GM12878 (cell line): Measurements from ENCODE around the gene DOCK7. TPM values are rescaled to one million over a fixed set of nuclear protein-coding genes. Genes with fewer than 3 reads are reported as not detected.

Experiments used
- ATAC-seq: fragments of 200-7000 bp; cut with Tn5 transposase; 3 replicates; pipeline ENCODE4 v1.9.1; 2020; ENCODE audit warnings: mild to moderate bottlenecking, moderate library complexity
- BruUV-seq: library from RNA; stranded (reverse); fragments of 400-500 nt; replicated peaks from 2 replicates; lab custom pipeline; 2021; lab: Mats Ljungman, UMichigan
- CTCF ChIA-PET: fragments of 300-600 bp; sonication (Branson Sonifier 250); formaldehyde crosslinking; extraction: SDS; loops from one replicate; lab custom pipeline; 2021; ENCODE audit warnings: inconsistent platforms; lab: Yijun Ruan, JAX
- POLR2A ChIA-PET: fragments of 350-600 bp; formaldehyde crosslinking; extraction: SDS; loops from one replicate; lab custom pipeline; 2021; ENCODE audit warnings: inconsistent platforms; lab: Charles Lee
- RAD21 ChIA-PET: fragments of 300-600 bp; sonication (Branson Sonifier 250); formaldehyde crosslinking; loops from one replicate; lab custom pipeline; 2023; ENCODE audit warnings: antibody characterized with exemption; ENCODE audit not compliant: unreplicated experiment; lab: Charles Lee
- SMC1A ChIA-PET: fragments of 300-600 bp; sonication (Branson Sonifier 250); formaldehyde crosslinking; loops from one replicate; lab custom pipeline; 2023; ENCODE audit not compliant: unreplicated experiment, uncharacterized antibody; lab: Charles Lee
- DNase-seq: peaks from one replicate; pipeline ENCODE4 v3.0.0-alpha.2; 2011; ENCODE audit warnings: low read depth, low spot score
- FAIRE-seq: peaks from 3 replicates; lab custom pipeline; 2011; peaks lifted over from hg19 to GRCh38; lab: Jason Lieb, UNC
- H2AFZ ChIP-seq: 2 replicates; pipeline ENCODE4 v1.6.0; 2011; ENCODE audit warnings: low read depth, low read length, control low read depth; ENCODE audit not compliant: control insufficient read depth
- H3K27ac ChIP-seq: 2 replicates; pipeline ENCODE4 v1.5.1; 2011; ENCODE audit warnings: control low read depth; ENCODE audit not compliant: control insufficient read depth, insufficient read depth
- H3K27me3 ChIP-seq, 2 experiments: replicated peaks in 1 of 2; 2 replicates each; pipeline versions ENCODE4 v1.6.0 to v1.6.1; 2011; ENCODE audit warnings: low read length in 1 of 2; ENCODE audit not compliant: control insufficient read depth in 2 of 2, insufficient read depth in 2 of 2
- H3K36me3 ChIP-seq, 2 experiments: 2 replicates each; pipeline ENCODE4 v1.5.1; 2011; ENCODE audit warnings: low read length in 1 of 2; ENCODE audit not compliant: control insufficient read depth in 2 of 2, insufficient read depth in 2 of 2
- H3K4me1 ChIP-seq: 2 replicates; pipeline ENCODE4 v1.6.1; 2011; ENCODE audit warnings: mild to moderate bottlenecking, low read length, moderate library complexity, mixed read lengths; ENCODE audit not compliant: control insufficient read depth, insufficient read depth
- H3K4me2 ChIP-seq: 2 replicates; pipeline ENCODE4 v1.6.0; 2011; ENCODE audit warnings: control low read depth; ENCODE audit not compliant: control insufficient read depth, insufficient read depth
- H3K4me3 ChIP-seq: fragments of 200-600 bp; sonication (generic); 2 replicates; pipeline ENCODE4 v1.5.1; 2016
- H3K79me2 ChIP-seq: 2 replicates; pipeline ENCODE4 v1.6.0; 2011; ENCODE audit warnings: low read length; ENCODE audit not compliant: control insufficient read depth, insufficient read depth
- H3K9ac ChIP-seq: 2 replicates; pipeline ENCODE4 v1.8.0; 2011; ENCODE audit warnings: low read length, control low read depth, mixed read lengths; ENCODE audit not compliant: control insufficient read depth, insufficient read depth
- H3K9me3 ChIP-seq: replicated peaks from 3 replicates; pipeline ENCODE4 v1.5.1; 2011; ENCODE audit warnings: mild to moderate bottlenecking, low read length; ENCODE audit not compliant: control insufficient read depth, insufficient read depth
- H4K20me1 ChIP-seq: 2 replicates; pipeline ENCODE4 v1.6.0; 2011; ENCODE audit not compliant: control insufficient read depth, insufficient read depth
- CBX5 ChIP-seq: sonication (generic); IDR thresholded peaks from 2 replicates; pipeline ENCODE4 v1.6.1; 2016; ENCODE audit warnings: low read depth, moderate library complexity, mild to moderate bottlenecking, inconsistent platforms
- CHD4 ChIP-seq: fragments of 200-600 bp; sonication (generic); IDR thresholded peaks from 2 replicates; pipeline ENCODE4 v1.6.1; 2016; ENCODE audit warnings: mild to moderate bottlenecking
- CREB1 ChIP-seq: IDR thresholded peaks from 2 replicates; pipeline ENCODE4 v1.6.1; 2012; ENCODE audit warnings: low read depth, mild to moderate bottlenecking, inconsistent platforms
- DPF2 ChIP-seq: fragments of 450-650 bp; IDR thresholded peaks from 2 replicates; pipeline ENCODE4 v1.6.1; 2017; ENCODE audit warnings: mild to moderate bottlenecking
- ETV6 ChIP-seq, 2 experiments: fragments of 450-650 bp in 1 of 2; IDR thresholded peaks in 1 of 2; conservative IDR thresholded peaks in 1 of 2; 2 replicates each; pipeline ENCODE4 v1.6.1; 2014; ENCODE audit warnings: antibody characterized with exemption in 1 of 2, borderline replicate concordance in 1 of 2, low read depth in 1 of 2, mild to moderate bottlenecking in 1 of 2, moderate library complexity in 1 of 2
- FOXK2 ChIP-seq: fragments of 450-650 bp; IDR thresholded peaks from 2 replicates; pipeline ENCODE4 v1.6.1; 2017; ENCODE audit warnings: mild to moderate bottlenecking, moderate library complexity
- HDAC2 ChIP-seq: fragments of 200-600 bp; sonication (generic); IDR thresholded peaks from 2 replicates; pipeline ENCODE4 v1.6.1; 2017
- NR2C1 ChIP-seq: fragments of 450-650 bp; IDR thresholded peaks from 2 replicates; pipeline ENCODE4 v1.6.1; 2017; ENCODE audit warnings: antibody characterized with exemption, mild to moderate bottlenecking, moderate library complexity
- SMARCA5 ChIP-seq: fragments of 450-650 bp; IDR thresholded peaks from 2 replicates; pipeline ENCODE4 v1.6.1; 2017; ENCODE audit warnings: mild to moderate bottlenecking
- WGBS: methylation state at CpG from one replicate; pipeline ENCODE4 v1.1.6; 2016; ENCODE audit warnings: low lambda C conversion rate; ENCODE audit not compliant: insufficient replicate concordance, insufficient coverage; ENCODE audit errors: missing lambda C conversion rate; 5-methylcytosine and 5-hydroxymethylcytosine counted together
- in situ Hi-C: fragments of 300-500 bp; cut with MboI; formaldehyde crosslinking; loops from 9 replicates; pipeline ENCODE4 v1.14.3; 2018; ENCODE audit warnings: mixed read lengths
- intact Hi-C: fragments of 100-400 bp; cut with micrococcal nuclease; formaldehyde crosslinking; loops from one replicate; pipeline ENCODE4 v1.14.2; 2022; ENCODE audit not compliant: unreplicated experiment
- polyA plus RNA-seq, 11 experiments: library from polyadenylated mRNA; depleted of rRNA in 4 of 11; unstranded in 6 of 11; stranded (reverse) in 5 of 11; fragments of >200 nt; fragmentation: Nextera tagmentation in 4 of 11; fragmentation: Illumina TruSeq in 1 of 11; extraction: Ambion mirVana in 4 of 11; extraction: Trizol in 1 of 11; gene quantifications; 1 replicate in 1 of 11; 2 replicates in 10 of 11; pipeline versions ENCODE4 v1.2.1 to v1.2.3, GENCODE V29; 2011 to 2016; ENCODE audit warnings: inconsistent platforms in 2 of 11, missing spikeins in 2 of 11, low read depth in 1 of 11
- total RNA-seq, 4 experiments: library from RNA; depleted of rRNA in 3 of 4; stranded (reverse); fragments of >200 nt in 3 of 4; fragmentation: Illumina TruSeq in 1 of 4; extraction: Trizol in 1 of 4; gene quantifications; 2 replicates each; pipeline versions ENCODE4 v1.2.1 to v1.2.3, GENCODE V29; 2013 to 2021
- TF ChIP-seq, protein P1 (sequence below): fragments of 450-650 bp; IDR thresholded peaks from 2 replicates; pipeline ENCODE4 v1.6.1; 2017; ENCODE audit warnings: antibody characterized with exemption, mild to moderate bottlenecking, moderate library complexity
- TF ChIP-seq, protein P2 (sequence below): IDR thresholded peaks from 2 replicates; pipeline ENCODE4 v1.6.1; 2012; ENCODE audit warnings: low read depth, low read length, improper control_type of control experiment
- TF ChIP-seq, protein P3 (sequence below): fragments of 450-650 bp; formaldehyde crosslinking; IDR thresholded peaks from 2 replicates; pipeline ENCODE4 v1.5.0; 2022; ENCODE audit warnings: mild to moderate bottlenecking, missing genetic modification characterization

The DOCK7 gene
- total and polyA plus RNA-seq, 10 of the 15 experiments (the other 5 are each of a cell fraction or from before 2014, with no cell fraction given), result 4.8 to 34.6 (median 26.9) TPM

DNA sequence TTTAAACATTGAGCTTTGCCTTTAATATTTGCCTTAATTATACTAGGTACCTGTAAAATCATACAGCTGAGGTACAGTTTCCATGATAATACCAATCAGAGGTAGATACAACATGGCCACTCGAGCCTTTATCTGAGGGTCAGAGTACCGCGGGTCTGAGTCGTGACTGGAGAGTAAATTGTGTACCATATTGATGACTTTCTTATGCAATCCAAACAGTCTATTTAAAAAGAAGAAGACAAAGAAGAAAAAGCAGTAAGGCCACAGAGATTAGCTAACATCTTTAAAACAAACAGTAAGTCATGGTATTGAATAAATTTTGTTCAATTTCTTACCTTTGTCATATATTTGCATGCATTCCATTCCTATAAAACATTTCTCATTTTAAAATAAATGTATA lies 159.0 kb downstream of the DOCK7 start:
- ChIA-PET RAD21 (no interaction called here), POLR2A (no interaction called here), CTCF (interaction anchor here (1.1 to 3.2 kb wide), 5 partner anchors 11 to 217 kb away, joined by 3 to 18 read pairs (median 4); no protein-coding TSS in a partner anchor), SMC1A (interaction anchor here (1.1 to 3.2 kb wide), 5 partner anchors 11 to 217 kb away, joined by 3 to 21 read pairs (median 3); no protein-coding TSS in a partner anchor)
- FAIRE-seq (no peak), ATAC-seq (no peak), DNase-seq (no peak)
- no peak overlapping the region for H2AFZ ChIP-seq
- in situ Hi-C loops, result no loop called here
- H4K20me1 ChIP-seq, result no peaks in the 10 kb centered on the region
- no TSS peak for BruUV-seq
- no peaks in the 10 kb centered on the region for H3K4me1 ChIP-seq
- no peak overlapping the region for H3K27ac ChIP-seq
- no peak overlapping the region for H3K9ac ChIP-seq
- H3K4me3 ChIP-seq, result no peak overlapping the region
- H3K4me2 ChIP-seq, result no peak overlapping the region
- H3K36me3 ChIP-seq, result no peaks in the 10 kb centered on the region; a peak in 2 of 4 replicates
- H3K79me2 ChIP-seq, result no peaks in the 10 kb centered on the region
- no peaks in the 10 kb centered on the region for H3K9me3 ChIP-seq
- TF ChIP-seq HDAC2 (no peak), CREB1 (no peak), SMARCA5 (no peak), CHD4 (no peak), CBX5 (no peak), NR2C1 (no peak), DPF2 (no peak), FOXK2 (no peak), ETV6 (conservative IDR thresholded peaks at IDR 0.05 in 1 of 2, IDR thresholded peaks at IDR 0.05 in 1 of 2; ENCODE audit: borderline replicate concordance in 1 of 2, low read depth in 1 of 2) (no peak)
- TF ChIP-seq, protein P1, sequence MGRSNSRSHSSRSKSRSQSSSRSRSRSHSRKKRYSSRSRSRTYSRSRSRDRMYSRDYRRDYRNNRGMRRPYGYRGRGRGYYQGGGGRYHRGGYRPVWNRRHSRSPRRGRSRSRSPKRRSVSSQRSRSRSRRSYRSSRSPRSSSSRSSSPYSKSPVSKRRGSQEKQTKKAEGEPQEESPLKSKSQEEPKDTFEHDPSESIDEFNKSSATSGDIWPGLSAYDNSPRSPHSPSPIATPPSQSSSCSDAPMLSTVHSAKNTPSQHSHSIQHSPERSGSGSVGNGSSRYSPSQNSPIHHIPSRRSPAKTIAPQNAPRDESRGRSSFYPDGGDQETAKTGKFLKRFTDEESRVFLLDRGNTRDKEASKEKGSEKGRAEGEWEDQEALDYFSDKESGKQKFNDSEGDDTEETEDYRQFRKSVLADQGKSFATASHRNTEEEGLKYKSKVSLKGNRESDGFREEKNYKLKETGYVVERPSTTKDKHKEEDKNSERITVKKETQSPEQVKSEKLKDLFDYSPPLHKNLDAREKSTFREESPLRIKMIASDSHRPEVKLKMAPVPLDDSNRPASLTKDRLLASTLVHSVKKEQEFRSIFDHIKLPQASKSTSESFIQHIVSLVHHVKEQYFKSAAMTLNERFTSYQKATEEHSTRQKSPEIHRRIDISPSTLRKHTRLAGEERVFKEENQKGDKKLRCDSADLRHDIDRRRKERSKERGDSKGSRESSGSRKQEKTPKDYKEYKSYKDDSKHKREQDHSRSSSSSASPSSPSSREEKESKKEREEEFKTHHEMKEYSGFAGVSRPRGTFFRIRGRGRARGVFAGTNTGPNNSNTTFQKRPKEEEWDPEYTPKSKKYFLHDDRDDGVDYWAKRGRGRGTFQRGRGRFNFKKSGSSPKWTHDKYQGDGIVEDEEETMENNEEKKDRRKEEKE, result no peak
- TF ChIP-seq, protein P2, sequence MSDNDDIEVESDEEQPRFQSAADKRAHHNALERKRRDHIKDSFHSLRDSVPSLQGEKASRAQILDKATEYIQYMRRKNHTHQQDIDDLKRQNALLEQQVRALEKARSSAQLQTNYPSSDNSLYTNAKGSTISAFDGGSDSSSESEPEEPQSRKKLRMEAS, result no peak
- TF ChIP-seq, protein P3, sequence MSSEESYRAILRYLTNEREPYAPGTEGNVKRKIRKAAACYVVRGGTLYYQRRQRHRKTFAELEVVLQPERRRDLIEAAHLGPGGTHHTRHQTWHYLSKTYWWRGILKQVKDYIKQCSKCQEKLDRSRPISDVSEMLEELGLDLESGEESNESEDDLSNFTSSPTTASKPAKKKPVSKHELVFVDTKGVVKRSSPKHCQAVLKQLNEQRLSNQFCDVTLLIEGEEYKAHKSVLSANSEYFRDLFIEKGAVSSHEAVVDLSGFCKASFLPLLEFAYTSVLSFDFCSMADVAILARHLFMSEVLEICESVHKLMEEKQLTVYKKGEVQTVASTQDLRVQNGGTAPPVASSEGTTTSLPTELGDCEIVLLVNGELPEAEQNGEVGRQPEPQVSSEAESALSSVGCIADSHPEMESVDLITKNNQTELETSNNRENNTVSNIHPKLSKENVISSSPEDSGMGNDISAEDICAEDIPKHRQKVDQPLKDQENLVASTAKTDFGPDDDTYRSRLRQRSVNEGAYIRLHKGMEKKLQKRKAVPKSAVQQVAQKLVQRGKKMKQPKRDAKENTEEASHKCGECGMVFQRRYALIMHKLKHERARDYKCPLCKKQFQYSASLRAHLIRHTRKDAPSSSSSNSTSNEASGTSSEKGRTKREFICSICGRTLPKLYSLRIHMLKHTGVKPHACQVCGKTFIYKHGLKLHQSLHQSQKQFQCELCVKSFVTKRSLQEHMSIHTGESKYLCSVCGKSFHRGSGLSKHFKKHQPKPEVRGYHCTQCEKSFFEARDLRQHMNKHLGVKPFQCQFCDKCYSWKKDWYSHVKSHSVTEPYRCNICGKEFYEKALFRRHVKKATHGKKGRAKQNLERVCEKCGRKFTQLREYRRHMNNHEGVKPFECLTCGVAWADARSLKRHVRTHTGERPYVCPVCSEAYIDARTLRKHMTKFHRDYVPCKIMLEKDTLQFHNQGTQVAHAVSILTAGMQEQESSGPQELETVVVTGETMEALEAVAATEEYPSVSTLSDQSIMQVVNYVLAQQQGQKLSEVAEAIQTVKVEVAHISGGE (CRISPR knock-in tag), result no peak
- TF ChIP-seq, all 136 proteins: peak for 0
- intact Hi-C loops, result no loop called here
- WGBS, result 100% methylated on average over 4 of the region's 4 CpGs
- no peaks in the 10 kb centered on the region for H3K27me3 ChIP-seq
